HFFc6 (cell line): ENCODE measurements around the gene MTRF1L. TPM values are rescaled to one million over a fixed set of nuclear protein-coding genes. Genes with fewer than 3 reads are reported as not detected.
"Not testable (repeated sequence)": the region's sequence is repeated elsewhere in the genome, so short reads cannot be mapped to it uniquely, and the experiment has no call there.

Experiments
- DNase-seq: peaks from one replicate; pipeline ENCODE4 v3.0.0-alpha.2; 2018
- H3K27ac Mint-ChIP-seq: 2 replicates; pipeline ENCODE4 v1.8.0; 2020; ENCODE audit warnings: mild to moderate bottlenecking, mixed read lengths
- H3K27me3 Mint-ChIP-seq: 2 replicates; pipeline ENCODE4 v1.8.0; 2021; ENCODE audit warnings: mild to moderate bottlenecking, moderate library complexity, mixed read lengths; ENCODE audit not compliant: insufficient read depth
- H3K36me3 Mint-ChIP-seq: 2 replicates; pipeline ENCODE4 v1.8.0; 2021; ENCODE audit warnings: low read depth, mixed read lengths
- H3K4me1 Mint-ChIP-seq: 2 replicates; pipeline ENCODE4 v1.8.0; 2020; ENCODE audit warnings: low read depth, mixed read lengths
- H3K4me3 Mint-ChIP-seq: 2 replicates; pipeline ENCODE4 v1.8.0; 2020; ENCODE audit warnings: mild to moderate bottlenecking, moderate library complexity, mixed read lengths
- H3K9me3 Mint-ChIP-seq: 2 replicates; pipeline ENCODE4 v1.8.0; 2020; ENCODE audit warnings: mild to moderate bottlenecking, mixed read lengths
- total RNA-seq, 6 experiments: library from RNA; stranded (reverse); fragmentation: NEBNext Ultra II Directional; extraction: Animal tissue kit (Norgen Biotek cat#: 25700); gene quantifications; 2 replicates in 1 of 6; 3 replicates in 5 of 6; pipeline ENCODE4 v1.2.3, GENCODE V29; 2021
- TF ChIP-seq, protein P1 (sequence below): fragments of 200-600 bp; sonication (generic); IDR thresholded peaks from 2 replicates; pipeline ENCODE4 v1.5.0; 2021; ENCODE audit warnings: antibody characterized with exemption, mild to moderate bottlenecking

The MTRF1L gene
- total RNA-seq, 6 experiments from 2014 or later, result 25.1 to 33.4 (median 28.0) TPM

- Mint-ChIP-seq H3K4me1 (no peaks in the 10 kb centered on the region), H3K27me3 (no peaks in the 10 kb centered on the region), H3K27ac (no peak overlapping the region), H3K36me3 (no peaks in the 10 kb centered on the region), H3K9me3 (no peaks in the 10 kb centered on the region), H3K4me3 (no peak overlapping the region)
- TF ChIP-seq, protein P1, sequence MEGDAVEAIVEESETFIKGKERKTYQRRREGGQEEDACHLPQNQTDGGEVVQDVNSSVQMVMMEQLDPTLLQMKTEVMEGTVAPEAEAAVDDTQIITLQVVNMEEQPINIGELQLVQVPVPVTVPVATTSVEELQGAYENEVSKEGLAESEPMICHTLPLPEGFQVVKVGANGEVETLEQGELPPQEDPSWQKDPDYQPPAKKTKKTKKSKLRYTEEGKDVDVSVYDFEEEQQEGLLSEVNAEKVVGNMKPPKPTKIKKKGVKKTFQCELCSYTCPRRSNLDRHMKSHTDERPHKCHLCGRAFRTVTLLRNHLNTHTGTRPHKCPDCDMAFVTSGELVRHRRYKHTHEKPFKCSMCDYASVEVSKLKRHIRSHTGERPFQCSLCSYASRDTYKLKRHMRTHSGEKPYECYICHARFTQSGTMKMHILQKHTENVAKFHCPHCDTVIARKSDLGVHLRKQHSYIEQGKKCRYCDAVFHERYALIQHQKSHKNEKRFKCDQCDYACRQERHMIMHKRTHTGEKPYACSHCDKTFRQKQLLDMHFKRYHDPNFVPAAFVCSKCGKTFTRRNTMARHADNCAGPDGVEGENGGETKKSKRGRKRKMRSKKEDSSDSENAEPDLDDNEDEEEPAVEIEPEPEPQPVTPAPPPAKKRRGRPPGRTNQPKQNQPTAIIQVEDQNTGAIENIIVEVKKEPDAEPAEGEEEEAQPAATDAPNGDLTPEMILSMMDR, result no peak
- DNase-seq, result no peak
Measured at GRCh38 chr6:153012856-153013255, 10.3 kb upstream of the MTRF1L start.

DNA sequence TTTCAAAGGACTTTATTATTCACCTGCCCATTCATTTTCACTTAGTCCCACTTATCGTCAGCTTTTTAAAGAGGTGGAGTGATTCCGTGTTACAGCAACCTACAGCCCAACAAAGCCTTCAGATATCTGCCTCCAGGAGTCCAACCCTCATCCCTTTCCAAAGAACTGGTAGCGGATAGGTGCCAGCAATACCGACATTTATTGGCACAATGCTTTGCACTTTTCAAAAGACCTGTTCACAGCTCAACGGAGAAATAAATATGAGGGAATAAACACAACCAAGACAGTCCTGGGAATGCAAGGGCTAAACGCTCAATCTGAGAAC, 819 bp upstream of the MTRF1L start:
- DNase-seq, result no peak
- peak overlapping the region; percentile 94 for H3K4me3 Mint-ChIP-seq
- H3K9me3 Mint-ChIP-seq, result no peaks in the 10 kb centered on the region
- peak overlapping the region; percentile 91 for H3K27ac Mint-ChIP-seq
- TF ChIP-seq, protein P1, result no peak
- peaks cover 24% of the 10 kb centered on the region for H3K36me3 Mint-ChIP-seq
- peaks cover 39% of the 10 kb centered on the region for H3K4me1 Mint-ChIP-seq
- H3K27me3 Mint-ChIP-seq, result no peaks in the 10 kb centered on the region

DNA sequence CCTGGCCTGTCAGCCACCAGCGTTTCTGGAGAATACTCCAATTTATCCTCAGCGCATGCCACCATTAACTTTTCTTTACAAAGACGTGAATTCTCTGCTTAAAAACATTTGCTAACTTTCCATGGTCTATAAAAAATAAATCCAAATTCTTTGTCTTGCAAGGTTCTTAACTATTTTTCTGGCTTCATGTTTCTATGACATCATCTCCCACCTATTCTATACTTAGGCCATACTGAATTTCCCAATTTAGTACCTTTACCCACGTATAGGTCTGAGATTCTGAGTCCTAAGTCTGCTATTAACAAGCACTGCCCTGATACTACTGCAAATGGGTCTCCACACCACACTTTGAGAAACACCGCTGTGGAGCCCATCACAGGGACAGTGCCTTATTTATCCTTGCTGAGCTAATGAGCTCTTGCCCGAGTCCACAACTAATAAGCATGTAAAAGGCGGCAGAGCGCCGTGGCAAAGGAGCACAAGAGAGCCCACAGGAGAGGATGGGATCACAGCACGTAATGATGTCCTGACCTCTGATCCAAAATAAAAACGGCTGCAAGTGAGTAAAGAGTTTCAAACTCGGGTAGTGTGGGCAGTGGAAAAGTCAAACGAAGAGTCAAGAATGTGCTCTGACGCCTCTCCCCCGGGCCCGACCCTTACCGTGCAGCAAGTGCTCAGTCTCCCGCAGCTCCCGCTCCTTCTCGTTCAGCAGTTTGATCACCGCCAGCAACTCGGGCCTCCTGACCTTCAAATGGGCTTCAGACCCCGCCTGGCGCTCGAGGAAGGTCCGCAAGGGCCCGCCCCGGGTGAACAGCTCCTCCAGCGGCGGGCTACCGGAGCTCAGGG, 519 bp downstream of the MTRF1L start:
- TF ChIP-seq, protein P1, result peak; percentile 37; the same call in 1 of the 2 replicates
- H3K27me3 Mint-ChIP-seq, result no peaks in the 10 kb centered on the region
- no peak for DNase-seq
- no peaks in the 10 kb centered on the region for H3K9me3 Mint-ChIP-seq
- H3K36me3 Mint-ChIP-seq, result peaks cover 31% of the 10 kb centered on the region
- peak overlapping the region; percentile 94 for H3K4me3 Mint-ChIP-seq
- peak overlapping the region; percentile 91 for H3K27ac Mint-ChIP-seq
- peaks cover 44% of the 10 kb centered on the region for H3K4me1 Mint-ChIP-seq

GRCh38 chr6:153000790-153001189, 1.7 kb downstream of the MTRF1L start:
- H3K27me3 Mint-ChIP-seq, H3K9me3 Mint-ChIP-seq, DNase-seq: not testable (repeated sequence)
- Mint-ChIP-seq H3K4me3 (peak overlapping the region; percentile 94), H3K36me3 (peaks cover 35% of the 10 kb centered on the region), H3K4me1 (peaks cover 48% of the 10 kb centered on the region), H3K27ac (peak overlapping the region; percentile 91; the same call in 1 of the 2 replicates)

GRCh38 chr6:153000243-153000642, 2.3 kb downstream of the MTRF1L start:
- Mint-ChIP-seq H3K9me3 (no peaks in the 10 kb centered on the region), H3K4me3 (peak overlapping the region; percentile 74), H3K27me3 (no peaks in the 10 kb centered on the region), H3K4me1 (peaks cover 48% of the 10 kb centered on the region), H3K36me3 (peaks cover 35% of the 10 kb centered on the region), H3K27ac (peak overlapping the region; percentile 63)
- no peak for DNase-seq
- TF ChIP-seq, protein P1, result no peak

DNA sequence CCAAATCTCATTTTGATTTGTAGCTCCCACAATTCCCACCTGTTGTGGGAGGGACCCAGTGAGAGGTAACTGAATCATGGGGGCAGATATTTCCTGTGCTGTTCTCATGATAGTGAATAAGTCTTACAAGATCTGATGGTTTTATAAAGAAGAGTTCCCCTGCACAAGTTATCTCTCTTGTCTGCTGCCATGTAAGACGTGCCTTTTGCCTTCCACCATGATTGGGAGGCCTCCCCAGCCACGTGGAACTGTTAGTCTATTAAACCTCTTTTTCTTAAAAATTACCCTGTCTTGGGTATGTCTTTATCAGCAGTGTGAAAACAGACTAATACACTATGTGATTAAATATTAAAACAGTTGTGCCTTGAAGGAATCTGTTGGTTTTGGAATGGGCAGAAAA, 3.0 kb downstream of the MTRF1L start:
- Mint-ChIP-seq H3K4me1 (peaks cover 48% of the 10 kb centered on the region), H3K36me3 (peaks cover 35% of the 10 kb centered on the region), H3K4me3 (peak overlapping the region; percentile 26), H3K27ac (peak overlapping the region; percentile 23)
- H3K9me3 Mint-ChIP-seq, DNase-seq, H3K27me3 Mint-ChIP-seq: not testable (repeated sequence)
